Fibroblast of villous mesenchyme (primary cell): Measurements from ENCODE around the gene OTULINL. TPM values are rescaled to one million over a fixed set of nuclear protein-coding genes. Genes with fewer than 3 reads are reported as not detected.

Experiments used
- DNase-seq: peaks from one replicate; pipeline ENCODE4 v3.0.0-alpha.2; 2010; ENCODE audit warnings: low read depth
- H3K4me3 ChIP-seq: 2 replicates; pipeline ENCODE4 v1.5.1; 2011; ENCODE audit warnings: low read depth, mild to moderate bottlenecking, low read length
- CTCF ChIP-seq: IDR thresholded peaks from 2 replicates; pipeline ENCODE4 v1.5.1; 2012; ENCODE audit warnings: low read depth, mild to moderate bottlenecking, low read length; ENCODE audit not compliant: insufficient read depth
- total RNA-seq: library from RNA; depleted of rRNA; stranded (reverse); fragments of >200 nt; gene quantifications from 2 replicates; pipeline ENCODE4 v1.2.3, GENCODE V29; 2012

Gene OTULINL
- total RNA-seq, 1 donor = 23.7 TPM

DNA sequence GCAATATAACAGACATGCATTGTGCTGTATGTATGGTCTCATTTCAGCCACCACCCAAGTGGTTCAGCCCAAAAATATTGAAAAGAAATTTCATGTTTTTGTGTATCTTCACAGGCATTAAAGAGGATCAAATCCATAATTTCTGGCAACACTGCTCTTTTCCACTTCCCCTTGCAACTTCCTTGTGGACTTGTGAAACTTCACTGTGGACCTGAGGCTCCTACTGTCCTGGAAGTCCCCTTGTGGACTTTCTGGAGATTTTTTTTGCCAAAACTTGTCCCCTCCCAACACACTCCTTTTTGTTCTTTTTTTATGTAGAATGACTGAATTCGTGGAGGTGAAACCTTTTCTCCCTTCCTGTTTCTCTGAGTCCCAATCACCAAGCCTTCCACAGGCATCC lies 14.3 kb downstream of the OTULINL start:
- TF ChIP-seq CTCF = no peak
- no peak for DNase-seq

GRCh38 chr5:14597080-14597479 lies 15.5 kb downstream of the OTULINL start:
- DNase-seq = no peak
- H3K4me3 ChIP-seq = no peak overlapping the region
- TF ChIP-seq CTCF = no peak

More for the DNA sequence above, 14.3 kb downstream of the OTULINL start:
- no peak overlapping the region for H3K4me3 ChIP-seq

DNA sequence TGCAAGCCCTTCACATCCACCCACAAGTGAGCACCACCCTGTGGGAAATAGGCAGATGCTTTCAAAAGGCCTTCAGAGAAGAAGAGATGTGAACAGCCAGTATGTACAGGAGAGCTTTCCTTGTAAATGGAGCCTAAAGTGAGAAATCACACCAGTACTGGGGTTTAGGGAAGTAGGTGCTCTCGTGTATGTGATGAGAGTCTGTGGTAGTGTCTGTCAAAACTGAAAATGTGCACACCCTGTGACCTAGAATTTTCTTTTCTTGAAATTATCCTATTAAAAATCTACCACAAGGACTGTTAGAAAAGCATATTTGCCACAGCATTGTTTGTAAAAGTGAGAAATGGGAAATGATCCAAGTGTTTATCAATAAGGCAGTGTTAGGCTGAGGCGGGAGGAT lies 16.6 kb downstream of the OTULINL start:
- no peak overlapping the region for H3K4me3 ChIP-seq
- TF ChIP-seq CTCF = no peak
- no peak for DNase-seq

DNA sequence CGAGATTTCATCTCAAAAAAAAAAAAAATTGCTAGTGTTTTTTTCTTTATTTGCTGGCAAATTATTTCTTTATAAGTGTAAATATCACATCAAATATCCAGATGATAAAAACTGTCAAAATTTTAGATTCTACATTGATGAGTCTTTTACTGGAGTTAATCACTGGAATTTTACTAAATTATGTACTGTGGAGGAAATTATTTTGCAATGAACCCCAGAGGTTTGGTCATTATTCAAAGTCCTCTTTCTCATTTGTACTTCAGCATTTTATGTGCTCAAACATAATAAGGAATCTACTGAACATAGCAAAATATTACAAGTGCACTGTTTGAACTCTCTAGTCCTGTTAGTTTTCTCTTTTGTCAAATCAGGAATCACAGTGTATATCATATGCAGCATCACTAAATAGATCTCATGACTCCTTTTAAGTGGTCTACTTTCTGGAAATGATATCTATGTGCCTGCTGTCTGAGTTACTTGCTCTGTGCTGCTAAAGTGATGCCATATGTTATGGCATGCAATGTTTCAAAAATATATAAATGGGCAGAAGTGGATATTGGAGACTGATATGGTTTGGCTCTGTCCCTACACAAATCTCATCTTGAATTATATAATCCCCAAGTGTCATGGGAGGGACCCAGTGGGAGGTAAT lies 18.0 kb downstream of the OTULINL start:
- no peak for DNase-seq
- H3K4me3 ChIP-seq = no peak overlapping the region
- no peak for TF ChIP-seq CTCF

DNA sequence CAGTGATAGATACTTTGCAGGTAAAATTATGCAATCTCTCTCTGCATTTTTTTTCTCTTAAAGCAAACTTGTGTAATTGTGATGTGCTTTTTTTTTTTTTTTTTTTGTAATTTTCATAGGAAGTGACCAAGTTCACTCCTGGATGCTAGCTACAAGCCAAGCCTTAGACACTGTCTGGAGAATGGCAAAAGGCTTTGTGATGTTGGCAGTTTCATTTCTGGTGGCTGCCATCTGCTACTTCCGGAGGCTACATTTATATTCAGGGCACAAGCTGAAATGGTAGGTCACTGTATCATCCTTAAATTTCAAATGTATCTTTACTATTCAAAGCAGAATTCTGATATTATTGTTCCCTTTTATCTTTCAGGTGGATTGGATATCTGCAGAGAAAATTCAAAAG lies 19.3 kb downstream of the OTULINL start:
- TF ChIP-seq CTCF = no peak
- DNase-seq = no peak
- no peak overlapping the region for H3K4me3 ChIP-seq

DNA sequence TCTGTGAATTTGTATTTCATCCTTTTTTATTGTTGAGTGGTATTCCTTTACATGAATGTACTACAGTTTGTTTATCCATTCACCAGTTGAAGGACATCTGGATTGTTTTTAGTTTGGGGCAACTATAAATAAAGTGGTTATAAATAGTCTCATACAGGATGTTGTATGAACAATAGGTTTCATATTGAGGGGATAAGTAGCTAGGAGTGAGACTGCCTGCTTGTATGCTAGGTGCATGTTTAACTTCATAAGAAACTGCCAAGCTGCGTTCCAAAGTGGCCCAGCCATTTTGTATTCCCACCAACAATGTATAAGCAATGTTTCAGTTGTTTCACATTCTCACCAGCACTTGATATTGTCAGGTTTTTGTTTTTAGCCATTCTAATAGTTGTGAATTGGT lies 21.5 kb downstream of the OTULINL start:
- no peak overlapping the region for H3K4me3 ChIP-seq
- no peak for TF ChIP-seq CTCF
- no peak for DNase-seq

GRCh38 chr5:14607104-14607503 lies 25.5 kb downstream of the OTULINL start:
- H3K4me3 ChIP-seq = no peak overlapping the region

More at GRCh38 chr5:14607104-14607503, 25.5 kb downstream of the OTULINL start:
- TF ChIP-seq CTCF = no peak
- no peak for DNase-seq
